T-helper 1 cell treated with Interleukin-12 subunit alpha and Interleukin-12 subunit beta and Interleukin-4 antibody, amounts not matched to agents 30 ng/mL and 1 ng/mL, for 36 hours (primary cell): ENCODE results near the gene RHOC. TPM values are rescaled to one million over a fixed set of nuclear protein-coding genes. Genes with fewer than 3 reads are reported as not detected.
"Not testable (repeated sequence)": the region's sequence is repeated elsewhere in the genome, so short reads cannot be mapped to it uniquely, and the experiment has no call there.

Experiments used
- intact Hi-C: fragments of 100-400 bp; cut with micrococcal nuclease; formaldehyde crosslinking; loops from one replicate; pipeline ENCODE4 v1.15.1; 2024
- total RNA-seq: library from RNA; stranded (reverse); gene quantifications from 2 replicates; pipeline ENCODE4 v1.2.3, GENCODE V29; 2022

The RHOC gene
- 101 and 103 TPM in 2 replicates for total RNA-seq

- intact Hi-C loops, result loop anchor here (1.0 kb wide), 3 partner anchors 9 to 316 kb away; partner anchors contain the start of gene PPM1J
Observed at GRCh38 chr1:112706505-112707220, at the start of gene RHOC. RHOC (minus strand) TSS chr1:112707127; CDS start chr1:112703799, 3,328 bp downstream.

GRCh38 chr1:112754116-112754628 is 47.2 kb upstream of the RHOC start:
- intact Hi-C loops, result no loop called here

DNA sequence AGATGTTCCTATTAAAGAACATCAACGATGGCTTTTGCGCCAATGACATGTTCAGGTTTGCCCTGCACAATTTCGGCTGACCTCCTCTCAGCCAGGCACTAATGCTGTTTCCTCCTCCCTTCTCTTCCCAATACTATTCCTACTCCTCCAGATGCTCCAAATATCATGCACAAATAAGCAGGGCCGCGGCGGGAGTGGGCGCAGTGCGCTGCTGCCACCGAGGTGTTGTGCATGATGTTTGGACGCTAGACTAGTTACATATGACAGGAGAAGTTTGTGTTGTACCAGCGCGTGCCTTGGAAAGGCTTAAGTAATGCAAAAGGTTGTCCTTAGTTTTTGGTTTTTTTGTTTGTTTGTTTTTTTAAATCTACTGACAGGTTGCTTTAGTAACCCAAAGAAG is 41.5 kb upstream of the RHOC start:
- intact Hi-C loops, result no loop called here

GRCh38 chr1:112744009-112744578 is 37.2 kb upstream of the RHOC start:
- intact Hi-C loops, result no loop called here

DNA sequence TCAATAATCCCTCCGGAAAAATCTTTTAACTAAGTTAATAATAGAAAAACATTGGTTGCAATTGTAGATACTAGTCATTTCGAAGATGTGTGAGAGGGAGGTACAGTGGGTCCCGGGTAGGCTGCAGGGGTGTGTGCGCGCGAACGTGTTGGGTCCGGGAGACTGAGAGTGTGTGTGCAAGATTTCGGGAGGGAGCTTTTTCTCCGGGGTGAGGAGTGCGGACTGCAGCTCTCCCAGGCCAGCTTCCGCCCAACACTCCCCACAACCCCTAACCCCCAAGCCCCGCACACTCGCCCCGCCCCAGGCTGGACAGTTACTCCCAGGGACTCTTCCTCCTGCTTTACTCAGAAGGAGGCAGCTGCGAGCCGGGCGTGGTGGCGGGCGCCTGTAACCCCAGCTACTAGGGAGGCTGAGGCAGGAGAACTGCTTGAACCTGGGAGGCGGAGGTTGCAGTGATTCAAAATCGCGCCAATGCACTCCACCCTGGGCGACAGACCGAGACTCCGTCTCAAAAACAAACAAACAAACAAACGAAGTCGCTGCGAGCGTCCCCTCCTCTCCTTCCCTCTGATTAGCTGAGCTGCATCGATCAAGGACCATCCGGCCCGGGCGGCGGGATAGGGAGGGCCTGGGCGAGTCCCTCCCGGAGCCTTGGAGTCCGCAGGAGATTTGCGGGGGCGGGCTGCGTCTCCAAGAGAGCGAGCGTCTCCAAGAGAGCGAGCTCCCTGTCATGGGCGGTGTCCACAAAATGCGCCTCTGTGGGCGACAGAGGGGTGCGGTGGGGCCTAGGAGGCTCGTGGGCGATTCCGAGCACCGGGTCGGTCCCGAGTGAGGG is 36.5 kb upstream of the RHOC start:
- intact Hi-C loops, result no loop called here

DNA sequence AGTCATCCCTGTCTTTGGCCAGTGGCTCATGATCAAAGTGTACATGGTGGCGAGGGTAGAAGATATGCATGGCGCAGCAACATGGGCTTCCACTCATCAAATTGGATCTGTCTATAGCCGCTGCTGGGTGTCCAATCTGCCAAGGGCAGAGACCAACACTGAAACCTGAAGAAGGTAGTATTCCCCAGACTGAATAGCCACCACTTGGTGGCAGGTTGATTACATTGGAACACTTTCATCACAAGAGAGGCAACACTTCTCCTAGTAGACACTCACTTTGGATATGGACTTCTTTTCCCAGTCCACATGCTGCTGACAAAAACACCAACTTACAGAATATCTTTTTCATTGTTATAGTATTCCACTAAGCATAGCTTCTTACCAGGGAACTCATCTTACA is 30.6 kb upstream of the RHOC start:
- intact Hi-C loops, result no loop called here

- intact Hi-C loops, result no loop called here
Observed at GRCh38 chr1:112735752-112736151, 28.8 kb upstream of the RHOC start.

GRCh38 chr1:112731451-112731850 is 24.5 kb upstream of the RHOC start:
- intact Hi-C loops, result no loop called here

DNA sequence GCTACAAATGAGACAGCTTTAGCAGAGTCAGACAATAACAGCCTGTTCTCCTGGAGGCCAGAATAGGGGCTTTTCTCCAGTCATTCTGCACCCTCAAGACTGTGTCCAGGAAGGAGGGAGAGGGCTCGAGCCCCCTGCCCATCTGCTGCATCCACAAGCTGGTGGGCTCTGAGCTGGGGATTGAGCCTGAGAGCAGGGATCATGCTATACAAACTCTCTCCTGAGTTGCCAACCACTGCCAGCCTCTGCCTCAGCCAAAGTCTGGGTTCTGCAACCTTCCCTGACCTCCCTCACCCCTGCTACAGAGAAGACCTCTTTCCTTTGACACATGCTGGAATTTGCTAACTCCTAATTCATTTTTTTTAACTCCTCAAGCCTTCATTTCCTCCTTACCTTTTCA is 23.0 kb upstream of the RHOC start:
- intact Hi-C loops, result no loop called here

GRCh38 chr1:112729011-112729410 is 22.1 kb upstream of the RHOC start:
- intact Hi-C loops, result not testable (repeated sequence)

GRCh38 chr1:112728306-112728971 is 21.5 kb upstream of the RHOC start:
- intact Hi-C loops, result not testable (repeated sequence)

DNA sequence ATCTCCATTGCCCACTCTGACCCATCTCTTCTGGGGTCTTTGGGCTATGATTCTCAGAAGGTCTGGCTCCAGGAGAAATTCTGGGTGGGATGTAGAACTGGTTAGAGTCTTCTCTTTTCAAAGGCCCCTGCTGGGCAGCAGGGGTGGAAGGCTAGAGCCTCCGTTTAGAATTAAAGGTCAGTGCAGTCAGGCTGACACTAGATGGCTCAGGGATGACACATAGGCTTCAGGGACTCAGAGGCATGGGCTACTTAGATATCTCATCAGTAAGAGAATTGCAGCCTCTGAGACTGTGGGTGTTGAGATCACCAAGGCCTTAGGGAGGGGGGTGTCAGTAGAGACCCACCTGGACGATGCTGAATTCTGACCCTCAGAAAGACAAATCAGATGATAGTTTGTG is 20.8 kb upstream of the RHOC start:
- intact Hi-C loops, result no loop called here

GRCh38 chr1:112724240-112724639 is 17.3 kb upstream of the RHOC start:
- intact Hi-C loops, result not testable (repeated sequence)

GRCh38 chr1:112723511-112723839 is 16.5 kb upstream of the RHOC start:
- intact Hi-C loops, result no loop called here

DNA sequence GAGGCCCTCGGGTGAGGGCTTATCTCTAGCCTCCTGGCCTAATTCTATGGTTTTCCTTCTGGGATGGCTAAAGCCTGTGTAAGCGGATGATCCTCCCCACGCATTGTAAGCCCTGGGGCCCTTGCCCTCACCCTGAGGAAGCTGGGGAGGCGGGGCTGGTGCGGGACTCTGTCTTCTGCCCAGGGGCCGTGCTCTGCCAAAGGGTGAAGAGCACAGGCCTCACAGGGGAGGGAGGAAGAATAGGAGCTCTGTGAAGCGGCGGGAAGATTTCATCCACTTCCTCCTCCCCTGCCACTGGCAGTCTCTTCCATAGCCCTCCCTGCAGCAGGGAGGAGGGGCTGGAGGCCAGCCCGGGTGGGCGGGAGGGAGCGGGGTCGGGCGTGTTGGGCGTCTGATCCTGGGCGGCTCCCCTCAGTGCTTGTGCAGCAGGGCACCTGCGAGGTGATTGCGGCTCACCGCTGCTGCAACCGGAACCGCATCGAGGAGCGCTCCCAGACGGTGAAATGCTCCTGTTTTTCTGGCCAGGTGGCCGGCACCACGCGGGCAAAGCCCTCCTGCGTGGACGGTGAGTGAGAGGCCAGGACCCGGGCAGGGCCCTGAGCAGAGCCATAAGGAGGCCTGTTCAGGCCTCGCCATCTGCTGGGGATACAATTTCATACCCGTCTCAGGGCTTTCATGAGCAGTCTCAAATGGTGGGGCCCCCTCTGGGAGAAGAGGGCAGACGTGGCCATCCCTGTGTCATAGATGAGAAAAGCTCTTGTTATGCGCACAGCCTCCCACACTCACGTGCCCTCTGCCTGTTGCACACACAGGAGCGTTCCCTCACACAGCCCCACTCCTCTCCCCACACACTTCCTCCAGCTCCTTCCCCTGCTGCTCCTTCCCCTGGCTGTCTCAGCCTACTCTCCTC is 15.9 kb upstream of the RHOC start:
- intact Hi-C loops, result no loop called here

GRCh38 chr1:112721966-112722524 is 15.1 kb upstream of the RHOC start:
- intact Hi-C loops, result no loop called here

- intact Hi-C loops, result not testable (repeated sequence)
Observed at GRCh38 chr1:112721294-112721693, 14.4 kb upstream of the RHOC start.

DNA sequence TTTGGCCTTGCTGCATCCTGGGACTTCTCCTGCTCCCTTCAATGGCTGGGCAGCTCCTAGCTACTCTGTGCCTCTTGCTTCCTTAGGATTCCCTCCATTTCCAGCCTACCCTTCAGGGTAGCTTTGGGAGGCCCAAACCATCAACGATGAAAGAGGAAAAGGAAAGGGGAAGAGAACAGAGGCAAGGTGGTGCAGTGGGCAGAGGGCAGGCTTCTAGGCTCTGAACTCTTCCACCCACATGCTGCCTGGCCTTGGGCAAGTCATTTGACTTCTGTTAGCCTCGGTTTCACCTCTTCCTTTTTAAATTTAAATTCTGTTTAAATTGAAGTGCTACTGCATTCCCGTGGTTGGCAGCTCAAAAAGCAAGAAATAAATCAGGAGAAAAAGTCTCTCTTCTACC is 13.9 kb upstream of the RHOC start:
- intact Hi-C loops, result no loop called here

GRCh38 chr1:112719706-112720105 is 12.8 kb upstream of the RHOC start:
- intact Hi-C loops, result loop anchor here (5.0 to 10.0 kb wide), 5 partner anchors 325 to 1863 kb away; partner anchors contain the start of genes BCAS2, HIPK1, PHTF1 and TRIM33
